Measurements from ENCODE around the gene CDX1.

Gene CDX1

DNA sequence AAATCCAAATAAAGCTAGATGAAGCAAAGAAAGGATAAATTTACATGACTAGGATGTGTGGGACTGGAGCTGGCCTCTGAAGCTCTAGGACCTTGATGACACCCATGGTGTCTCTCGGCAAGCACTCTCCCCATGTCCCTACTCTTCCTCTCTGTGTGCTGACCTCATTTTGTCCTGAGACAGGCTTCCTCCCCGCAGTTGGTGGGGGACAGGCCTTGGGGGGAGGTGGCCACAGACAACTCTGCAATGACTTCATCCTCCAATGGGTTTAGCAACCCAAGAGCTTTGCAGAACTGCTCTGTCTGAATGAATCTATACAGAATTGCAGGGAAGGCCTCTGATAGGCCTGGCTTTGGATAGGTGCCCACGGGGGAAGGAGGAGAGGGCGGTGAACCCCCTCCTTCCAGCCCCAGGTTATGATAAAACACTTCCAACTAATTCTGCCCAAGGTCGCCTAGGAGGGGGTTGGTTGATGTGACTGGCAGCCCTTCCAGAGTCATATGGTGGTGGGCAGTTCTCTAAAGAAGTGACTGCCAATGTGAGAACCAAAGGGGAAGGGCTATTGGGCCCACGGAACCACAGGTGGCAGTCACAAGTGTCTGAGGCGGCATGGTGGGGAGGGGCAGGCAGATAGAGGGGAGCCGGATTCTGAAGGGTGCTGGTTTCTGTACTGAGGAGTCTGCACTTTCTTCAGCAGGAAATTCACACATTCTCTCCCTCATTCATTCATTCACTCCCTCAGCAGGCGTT, 29.3 kb downstream of the CDX1 start:
- no peaks in the 10 kb centered on the region for H3K4me1 ChIP-seq
- in situ Hi-C loops (cut with MboI; ENCODE audit: low sequenced_read_pairs): no loop called here
- no peak overlapping the region for H3K4me3 ChIP-seq
- H3K27me3 ChIP-seq (ENCODE audit: low read depth): peaks cover 2% of the 10 kb centered on the region; the same call in 1 of the 2 replicates
- H3K9me3 ChIP-seq: no peaks in the 10 kb centered on the region
- no peaks in the 10 kb centered on the region for H3K36me3 ChIP-seq (replicated peaks)
- DNase-seq (ENCODE audit: low spot score in 2 of 2): no peak

DNA sequence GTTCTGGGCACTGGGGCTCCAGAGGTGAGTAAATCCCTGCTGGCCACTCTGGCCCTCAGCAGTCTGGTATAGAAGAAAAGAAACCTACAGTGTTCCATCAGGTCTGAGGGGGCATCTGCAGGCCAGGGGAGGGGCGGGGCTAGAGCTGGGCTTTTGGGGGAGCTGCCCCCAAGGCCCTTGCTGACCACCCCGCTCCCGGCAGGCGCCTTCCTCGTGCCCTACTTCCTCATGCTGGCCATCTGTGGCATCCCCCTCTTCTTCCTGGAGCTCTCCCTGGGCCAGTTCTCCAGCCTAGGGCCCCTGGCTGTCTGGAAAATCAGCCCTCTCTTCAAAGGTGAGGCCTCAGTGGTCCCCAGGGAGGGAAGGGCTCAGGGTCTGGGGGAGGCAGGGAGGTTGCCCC, 29.9 kb downstream of the CDX1 start:
- H3K4me3 ChIP-seq: no peak overlapping the region
- no peaks in the 10 kb centered on the region for H3K36me3 ChIP-seq (replicated peaks)
- no peaks in the 10 kb centered on the region for H3K9me3 ChIP-seq
- no peak for DNase-seq (ENCODE audit: low spot score in 2 of 2)
- H3K27me3 ChIP-seq (ENCODE audit: low read depth): no peaks in the 10 kb centered on the region
- no peaks in the 10 kb centered on the region for H3K4me1 ChIP-seq
- in situ Hi-C loops (cut with MboI; ENCODE audit: low sequenced_read_pairs): no loop called here

DNA sequence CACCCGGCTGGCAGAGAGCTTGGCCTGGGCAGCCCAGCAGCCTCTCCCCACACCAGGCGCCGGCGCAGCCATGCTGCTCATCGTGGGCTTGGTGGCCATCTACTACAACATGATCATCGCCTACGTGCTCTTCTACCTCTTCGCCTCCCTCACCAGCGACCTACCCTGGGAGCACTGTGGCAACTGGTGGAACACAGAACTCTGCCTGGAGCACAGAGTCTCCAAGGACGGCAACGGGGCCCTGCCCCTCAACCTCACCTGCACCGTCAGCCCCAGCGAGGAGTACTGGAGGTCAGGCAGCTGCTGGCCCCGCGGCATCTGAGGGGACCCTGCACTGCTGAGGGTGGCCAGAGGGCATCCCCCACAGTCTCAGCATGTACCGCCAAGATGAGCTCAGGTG, 30.4 kb downstream of the CDX1 start:
- no peak overlapping the region for H3K4me3 ChIP-seq
- no peak for DNase-seq (ENCODE audit: low spot score in 2 of 2)
- no peaks in the 10 kb centered on the region for H3K36me3 ChIP-seq (replicated peaks)
- no peaks in the 10 kb centered on the region for H3K9me3 ChIP-seq
- H3K27me3 ChIP-seq (ENCODE audit: low read depth): no peaks in the 10 kb centered on the region
- H3K4me1 ChIP-seq: no peaks in the 10 kb centered on the region
- in situ Hi-C loops (cut with MboI; ENCODE audit: low sequenced_read_pairs): no loop called here

DNA sequence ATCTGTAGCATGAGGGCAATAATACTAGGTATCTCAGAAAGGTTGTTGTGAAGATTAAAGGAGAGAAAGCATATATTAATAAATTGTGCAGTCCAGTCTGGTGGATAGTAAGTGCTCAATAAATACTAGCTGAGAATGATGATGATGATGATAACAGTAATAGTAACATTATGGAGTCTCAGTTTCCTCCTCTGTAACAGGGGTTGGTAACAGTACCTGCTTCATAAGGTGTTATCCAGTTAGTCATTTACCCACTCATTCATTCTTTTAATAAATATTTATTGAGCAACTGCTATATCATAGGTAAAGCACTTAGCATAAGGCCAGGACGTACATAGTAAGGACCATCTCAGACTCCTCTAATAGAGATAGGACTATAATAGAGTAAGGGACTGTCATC, 30.9 kb downstream of the CDX1 start:
- DNase-seq (ENCODE audit: low spot score in 2 of 2): no peak
- in situ Hi-C loops (cut with MboI; ENCODE audit: low sequenced_read_pairs): no loop called here
- Histone ChIP-seq H3K4me1 (no peaks in the 10 kb centered on the region), H3K9me3 (no peaks in the 10 kb centered on the region), H3K4me3 (no peak overlapping the region), H3K27me3 (ENCODE audit: low read depth) (no peaks in the 10 kb centered on the region), H3K36me3 (replicated peaks) (no peaks in the 10 kb centered on the region)

DNA sequence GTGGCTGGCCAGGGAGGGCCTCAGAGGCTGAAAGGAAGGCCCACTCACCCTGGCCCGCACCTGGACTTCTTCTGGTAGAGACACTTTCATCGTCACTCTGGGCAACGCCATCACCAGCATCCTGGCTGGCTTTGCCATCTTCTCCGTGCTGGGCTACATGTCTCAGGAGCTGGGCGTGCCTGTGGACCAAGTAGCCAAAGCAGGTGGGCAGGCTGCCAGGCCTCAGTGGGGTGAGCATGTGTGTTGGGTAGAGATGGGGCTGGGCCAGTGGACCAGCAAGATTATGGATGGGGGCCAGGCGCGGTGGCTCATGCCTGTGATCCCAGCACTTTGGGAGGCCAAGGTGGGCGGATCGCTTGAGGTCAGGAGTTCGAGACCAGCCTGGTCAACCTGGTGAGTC, 35.9 kb downstream of the CDX1 start:
- no peaks in the 10 kb centered on the region for H3K27me3 ChIP-seq (ENCODE audit: low read depth)
- no peaks in the 10 kb centered on the region for H3K4me1 ChIP-seq
- no peaks in the 10 kb centered on the region for H3K9me3 ChIP-seq
- no peaks in the 10 kb centered on the region for H3K36me3 ChIP-seq (replicated peaks)
- no peak overlapping the region for H3K4me3 ChIP-seq
- DNase-seq (ENCODE audit: low spot score in 2 of 2): no peak
- in situ Hi-C loops (cut with MboI; ENCODE audit: low sequenced_read_pairs): loop anchor here (25.0 kb wide), 1 partner anchor 565 kb away; no protein-coding TSS in a partner anchor

DNA sequence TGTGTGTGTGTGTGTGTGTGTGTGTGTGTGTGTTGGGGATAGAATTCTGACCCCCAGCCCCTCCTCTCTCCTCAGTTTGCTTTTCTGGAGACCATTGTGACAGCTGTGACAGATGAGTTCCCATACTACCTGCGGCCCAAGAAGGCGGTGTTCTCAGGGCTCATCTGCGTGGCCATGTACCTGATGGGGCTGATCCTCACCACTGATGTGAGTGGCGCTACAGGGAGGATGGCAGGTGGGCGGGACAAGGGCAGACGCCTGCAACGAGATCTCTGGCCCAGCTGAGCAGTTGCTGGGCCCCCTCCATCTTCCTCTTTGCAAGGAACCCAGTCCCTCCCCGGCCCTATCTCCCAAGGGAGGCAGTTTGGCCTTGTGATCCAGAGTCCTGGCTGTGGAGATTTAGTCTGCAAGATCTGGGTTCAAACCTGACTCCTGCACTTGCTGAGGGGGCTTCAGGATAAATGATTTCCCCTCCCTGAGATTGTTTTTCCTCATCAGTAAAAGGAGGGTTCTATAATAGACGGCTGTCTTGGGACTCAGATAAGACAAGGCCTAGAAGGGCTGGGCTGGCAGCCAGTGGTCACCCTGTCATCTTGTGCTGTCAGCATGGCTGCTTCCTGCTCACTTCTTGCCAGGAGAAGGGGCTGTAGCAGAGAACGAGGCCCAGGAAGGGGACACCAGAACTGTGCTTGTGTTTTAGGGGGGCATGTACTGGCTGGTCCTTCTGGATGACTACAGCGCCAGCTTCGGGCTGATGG, 37.4 kb downstream of the CDX1 start:
- Histone ChIP-seq H3K36me3 (replicated peaks) (no peaks in the 10 kb centered on the region), H3K9me3 (no peaks in the 10 kb centered on the region), H3K4me3 (no peak overlapping the region), H3K4me1 (no peaks in the 10 kb centered on the region), H3K27me3 (ENCODE audit: low read depth) (peaks cover 3% of the 10 kb centered on the region; the same call in 1 of the 2 replicates)
- in situ Hi-C loops (cut with MboI; ENCODE audit: low sequenced_read_pairs): loop anchor here (25.0 kb wide), 1 partner anchor 567 kb away; no protein-coding TSS in a partner anchor
- DNase-seq (ENCODE audit: low spot score in 2 of 2): no peak

DNA sequence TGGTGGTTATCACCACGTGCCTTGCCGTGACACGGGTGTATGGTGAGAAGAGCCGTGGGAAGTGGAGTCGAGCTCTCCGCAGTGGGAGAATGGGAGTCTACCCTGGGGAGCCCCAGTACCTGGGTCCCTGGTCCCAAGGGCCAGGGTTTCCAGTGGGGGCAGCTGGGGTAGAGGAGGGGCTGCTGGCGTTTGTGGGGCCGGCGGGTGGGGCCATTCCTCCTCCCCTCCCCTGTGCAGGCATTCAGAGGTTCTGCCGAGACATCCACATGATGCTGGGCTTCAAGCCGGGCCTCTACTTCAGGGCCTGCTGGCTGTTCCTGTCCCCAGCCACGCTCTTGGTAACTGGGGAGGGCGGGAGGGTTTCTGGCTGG, 38.0 kb downstream of the CDX1 start:
- in situ Hi-C loops (cut with MboI; ENCODE audit: low sequenced_read_pairs): loop anchor here (25.0 kb wide), 1 partner anchor 567 kb away; no protein-coding TSS in a partner anchor
- no peaks in the 10 kb centered on the region for H3K9me3 ChIP-seq
- DNase-seq (ENCODE audit: low spot score in 2 of 2): no peak
- H3K4me1 ChIP-seq: no peaks in the 10 kb centered on the region
- H3K4me3 ChIP-seq: no peak overlapping the region
- H3K27me3 ChIP-seq (ENCODE audit: low read depth): peaks cover 3% of the 10 kb centered on the region; the same call in 1 of the 2 replicates
- no peaks in the 10 kb centered on the region for H3K36me3 ChIP-seq (replicated peaks)

DNA sequence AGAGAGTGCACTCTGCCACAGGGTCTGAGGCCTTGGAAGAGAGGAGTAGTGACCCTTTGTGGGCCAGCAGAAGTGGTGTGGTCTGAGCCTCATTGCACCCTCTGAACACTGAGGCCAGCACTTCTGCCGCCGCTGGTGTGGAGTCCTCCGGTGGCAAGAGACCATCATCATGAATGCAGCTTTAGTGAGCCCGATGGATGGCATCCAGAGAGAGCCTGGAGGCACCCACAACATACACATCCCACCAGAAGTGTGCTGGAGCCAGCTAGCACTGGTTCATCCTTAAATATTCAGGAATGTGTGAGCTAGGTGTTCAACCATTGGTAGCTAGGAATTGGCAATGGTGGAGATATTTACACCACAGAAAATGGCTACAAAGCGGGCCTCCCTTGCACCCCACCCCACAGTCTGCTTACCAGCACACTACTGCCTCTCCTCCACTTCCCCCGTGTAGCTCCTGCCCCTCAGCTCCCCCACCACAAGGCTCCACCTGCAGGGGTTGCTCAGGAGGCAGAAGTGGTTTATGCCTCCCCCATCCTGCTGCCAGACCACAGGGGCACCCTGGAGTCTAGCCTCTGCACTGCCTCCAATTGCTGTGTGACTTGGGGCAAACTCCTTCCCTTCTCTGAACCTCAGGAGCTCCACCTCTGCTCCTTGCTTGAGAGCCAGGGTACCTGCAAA, 39.7 kb downstream of the CDX1 start:
- no peaks in the 10 kb centered on the region for H3K9me3 ChIP-seq
- DNase-seq (ENCODE audit: low spot score in 2 of 2): no peak
- H3K4me1 ChIP-seq: no peaks in the 10 kb centered on the region; the same call in 1 of the 2 replicates
- peaks cover 3% of the 10 kb centered on the region; the same call in 1 of the 2 replicates for H3K27me3 ChIP-seq (ENCODE audit: low read depth)
- no peaks in the 10 kb centered on the region for H3K36me3 ChIP-seq (replicated peaks)
- in situ Hi-C loops (cut with MboI; ENCODE audit: low sequenced_read_pairs): loop anchor here (25.0 kb wide), 1 partner anchor 569 kb away; no protein-coding TSS in a partner anchor
- H3K4me3 ChIP-seq: no peak overlapping the region

DNA sequence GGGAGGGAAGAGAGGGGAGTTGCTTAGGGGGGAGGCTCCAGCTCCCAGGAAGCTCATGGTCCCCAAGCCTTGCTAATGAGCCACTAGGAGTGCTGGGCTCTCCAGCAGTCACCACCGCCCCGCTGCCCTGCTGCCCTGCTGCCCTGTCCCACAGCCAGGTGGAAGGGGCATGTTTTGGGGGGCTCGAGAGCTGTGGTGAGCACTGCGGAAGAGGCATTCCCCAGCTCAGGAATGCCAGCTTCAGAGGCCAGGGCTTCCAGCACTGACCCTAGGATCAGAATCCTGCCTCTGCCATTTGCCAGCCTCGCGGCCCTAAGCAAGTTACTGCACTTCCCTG, 40.2 kb downstream of the CDX1 start:
- in situ Hi-C loops (cut with MboI; ENCODE audit: low sequenced_read_pairs): loop anchor here (25.0 kb wide), 1 partner anchor 569 kb away; no protein-coding TSS in a partner anchor
- H3K4me1 ChIP-seq: peaks cover 3% of the 10 kb centered on the region; the same call in 1 of the 2 replicates
- H3K36me3 ChIP-seq (replicated peaks): no peaks in the 10 kb centered on the region
- no peaks in the 10 kb centered on the region for H3K9me3 ChIP-seq
- H3K4me3 ChIP-seq: no peak overlapping the region
- H3K27me3 ChIP-seq (ENCODE audit: low read depth): peaks cover 3% of the 10 kb centered on the region; the same call in 1 of the 2 replicates
- DNase-seq (ENCODE audit: low spot score in 2 of 2): no peak

DNA sequence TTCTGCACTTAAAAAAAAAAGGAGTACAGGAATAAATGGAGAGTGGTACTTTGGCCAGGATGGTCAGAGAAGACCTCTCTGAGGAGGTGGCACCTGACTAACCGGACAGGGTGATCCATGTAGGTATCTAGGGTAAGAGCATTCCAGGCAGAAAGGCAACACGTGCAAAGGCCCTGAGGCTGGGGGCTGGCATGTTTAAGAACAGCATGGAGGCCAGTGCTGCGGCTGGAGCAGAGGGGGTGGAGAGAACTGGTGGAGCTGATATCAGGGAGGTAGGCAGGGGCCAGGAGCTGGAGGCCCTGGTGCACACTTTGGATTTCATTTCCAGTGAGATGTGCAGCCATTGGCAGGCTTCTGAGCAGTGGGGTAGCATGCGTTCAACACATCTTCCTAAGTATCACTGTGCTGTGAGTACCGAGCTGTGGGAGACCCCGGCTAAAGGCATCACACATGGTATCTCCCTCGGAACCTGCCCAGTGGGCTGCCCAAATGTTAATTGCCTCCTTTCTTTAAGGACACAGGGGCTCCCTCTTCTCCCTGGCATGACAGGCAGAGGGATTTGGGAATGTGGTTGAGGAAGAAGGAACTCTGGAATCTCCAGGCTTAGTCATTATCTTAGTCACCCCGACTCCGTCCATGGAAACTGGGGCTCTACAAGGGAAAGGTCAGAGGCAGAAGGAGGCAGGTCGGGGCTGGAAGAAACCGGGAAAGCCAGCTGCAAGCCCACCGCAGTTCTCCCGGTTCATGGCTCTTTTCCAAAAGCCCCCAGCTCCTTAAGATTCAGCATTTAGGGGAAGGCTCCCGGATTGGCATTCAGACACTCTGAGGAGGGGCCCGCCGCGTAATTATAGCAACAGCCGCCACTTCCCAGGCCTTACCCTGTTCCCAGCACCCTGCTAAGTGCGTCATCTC, 41.9 kb downstream of the CDX1 start:
- Histone ChIP-seq H3K4me3 (no peak overlapping the region), H3K9me3 (no peaks in the 10 kb centered on the region), H3K27me3 (ENCODE audit: low read depth) (peaks cover 3% of the 10 kb centered on the region; the same call in 1 of the 2 replicates), H3K36me3 (replicated peaks) (no peaks in the 10 kb centered on the region), H3K4me1 (peaks cover 3% of the 10 kb centered on the region; the same call in 1 of the 2 replicates)
- in situ Hi-C loops (cut with MboI; ENCODE audit: low sequenced_read_pairs): loop anchor here (25.0 kb wide), 1 partner anchor 571 kb away; no protein-coding TSS in a partner anchor
- DNase-seq (ENCODE audit: low spot score in 2 of 2): no peak

DNA sequence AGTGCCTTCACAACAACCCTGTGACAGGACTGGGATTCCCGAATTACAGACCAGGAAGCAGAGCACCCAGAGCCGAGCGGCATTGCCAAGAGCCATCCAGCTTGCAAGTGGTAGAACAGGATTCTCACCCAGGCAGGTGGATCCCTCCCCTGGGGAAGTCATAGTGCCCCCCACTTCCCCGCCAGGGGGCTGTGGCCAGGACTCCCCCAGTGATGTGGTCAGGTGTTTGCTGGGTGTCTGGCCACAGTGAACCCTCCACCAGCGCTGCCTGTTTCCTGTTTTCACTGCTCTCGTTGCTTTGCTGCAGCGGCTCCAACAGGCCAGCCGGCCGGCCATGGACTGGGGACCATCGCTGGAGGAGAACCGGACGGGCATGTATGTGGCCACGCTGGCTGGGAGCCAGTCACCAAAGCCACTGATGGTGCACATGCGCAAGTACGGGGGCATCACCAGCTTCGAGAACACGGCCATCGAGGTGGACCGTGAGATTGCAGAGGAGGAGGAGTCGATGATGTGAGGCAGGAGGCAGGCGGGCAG, 42.6 kb downstream of the CDX1 start:
- no peak for DNase-seq (ENCODE audit: low spot score in 2 of 2)
- Histone ChIP-seq H3K36me3 (replicated peaks) (no peaks in the 10 kb centered on the region), H3K4me1 (peaks cover 3% of the 10 kb centered on the region; the same call in 1 of the 2 replicates), H3K9me3 (no peaks in the 10 kb centered on the region), H3K4me3 (no peak overlapping the region), H3K27me3 (ENCODE audit: low read depth) (peaks cover 3% of the 10 kb centered on the region; the same call in 1 of the 2 replicates)
- in situ Hi-C loops (cut with MboI; ENCODE audit: low sequenced_read_pairs): loop anchor here (25.0 kb wide), 1 partner anchor 572 kb away; no protein-coding TSS in a partner anchor

DNA sequence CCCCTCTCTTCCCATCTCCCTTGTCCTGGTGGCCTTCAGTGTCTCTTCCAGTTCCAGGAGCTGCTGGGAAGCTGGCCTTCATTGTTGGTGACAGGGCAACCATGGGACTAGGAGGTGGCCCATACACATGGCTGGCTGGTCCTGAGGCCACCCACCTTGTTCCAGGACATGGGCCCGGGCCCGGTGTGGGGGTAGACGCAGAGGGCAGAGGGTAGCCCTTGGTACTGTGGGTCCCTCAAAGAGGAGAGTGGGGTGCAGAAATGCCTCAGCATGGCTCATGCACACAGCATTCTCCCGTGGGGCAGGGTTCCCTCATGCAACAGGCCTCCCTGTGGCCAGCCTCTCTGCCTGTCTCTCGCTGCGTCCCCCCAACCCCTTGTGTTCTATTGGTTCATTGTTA, 44.1 kb downstream of the CDX1 start:
- Histone ChIP-seq H3K36me3 (replicated peaks) (no peaks in the 10 kb centered on the region), H3K27me3 (ENCODE audit: low read depth) (peaks cover 3% of the 10 kb centered on the region; the same call in 1 of the 2 replicates), H3K9me3 (no peaks in the 10 kb centered on the region), H3K4me3 (no peak overlapping the region), H3K4me1 (peaks cover 3% of the 10 kb centered on the region; the same call in 1 of the 2 replicates)
- in situ Hi-C loops (cut with MboI; ENCODE audit: low sequenced_read_pairs): loop anchor here (25.0 kb wide), 1 partner anchor 573 kb away; no protein-coding TSS in a partner anchor
- no peak for DNase-seq (ENCODE audit: low spot score in 2 of 2)

Measured in HAP-1 (cell line).